ENCODE measurements around the gene LARGE2.

The LARGE2 gene

DNA sequence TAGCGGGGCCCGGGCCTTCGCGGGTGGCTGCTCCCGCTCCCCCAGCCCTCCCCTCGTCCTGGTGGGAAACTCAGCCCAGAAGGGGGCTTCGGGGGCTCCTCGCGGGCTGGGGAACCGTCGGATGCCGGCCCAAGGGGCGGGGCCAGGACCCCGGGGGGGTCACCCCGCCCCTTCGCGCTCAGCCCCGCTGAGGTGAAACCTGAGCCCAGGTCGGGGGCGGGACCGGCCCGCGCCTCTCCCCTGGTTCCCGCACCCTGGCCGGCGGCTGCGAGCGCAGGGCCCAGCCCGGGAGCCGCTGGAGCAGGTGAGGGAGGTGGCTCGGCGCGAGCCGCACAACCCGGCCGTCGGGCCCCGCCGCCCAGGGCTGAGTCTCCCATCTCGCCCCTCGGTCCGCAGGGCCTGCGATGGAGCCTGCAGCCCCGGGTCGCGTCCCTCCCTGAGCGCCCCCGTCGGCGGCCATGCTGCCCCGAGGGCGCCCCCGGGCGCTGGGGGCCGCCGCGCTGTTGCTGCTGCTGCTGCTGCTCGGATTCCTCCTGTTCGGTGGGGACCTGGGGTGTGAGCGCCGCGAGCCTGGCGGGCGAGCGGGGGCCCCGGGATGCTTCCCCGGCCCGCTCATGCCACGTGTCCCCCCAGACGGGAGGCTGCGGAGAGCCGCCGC lies at the start of gene LARGE2:
Gene LARGE2 (plus strand): TSS at position 232 of the 658 bp plus-strand sequence. CDS start 227 bp downstream, at position 459.
- Mint-ChIP-seq H3K27me3 (no peaks in the 10 kb centered on the region), H3K27ac (peak within 1 kb of the TSS; percentile 83), H3K9me3 (no peaks in the 10 kb centered on the region), H3K4me3 (peak within 1 kb of the TSS; percentile 96), H3K4me1 (peaks cover 42% of the 10 kb centered on the region), H3K36me3 (peaks cover 11% of the 10 kb centered on the region)
- ATAC-seq (ENCODE audit: low read depth) (peak; percentile 11), DNase-seq (ENCODE audit: low spot score in 2 of 2) (peak in 1 of 2 donors; percentile 54)

DNA sequence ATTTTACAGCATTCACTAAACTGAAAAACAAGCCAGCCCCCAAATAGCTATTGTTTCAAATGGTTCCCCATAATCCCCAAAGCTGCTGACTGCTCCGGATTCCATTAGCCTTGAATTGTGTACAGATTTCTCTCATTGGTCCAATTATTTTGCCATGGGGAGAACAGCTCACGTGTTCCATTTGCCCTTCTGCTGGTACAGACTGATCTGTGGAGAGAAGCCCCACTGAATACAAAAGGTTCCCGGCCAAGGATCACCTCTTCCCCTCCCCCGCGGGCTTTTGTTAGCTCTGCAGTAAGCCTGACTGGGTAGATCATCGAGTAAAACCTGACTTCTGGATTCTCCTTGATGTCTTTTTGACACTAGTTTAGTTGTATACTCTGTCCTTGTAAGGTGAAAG lies 46.1 kb upstream of the LARGE2 start:
- no peak overlapping the region for H3K4me3 Mint-ChIP-seq
- no peaks in the 10 kb centered on the region for H3K27me3 Mint-ChIP-seq
- peaks cover 2% of the 10 kb centered on the region for H3K4me1 Mint-ChIP-seq
- peaks cover 44% of the 10 kb centered on the region for H3K36me3 Mint-ChIP-seq
- H3K27ac Mint-ChIP-seq = no peak overlapping the region
- H3K9me3 Mint-ChIP-seq = no peaks in the 10 kb centered on the region
- ATAC-seq (ENCODE audit: low read depth) (no peak), DNase-seq (ENCODE audit: low spot score in 2 of 2) (no peak)

DNA sequence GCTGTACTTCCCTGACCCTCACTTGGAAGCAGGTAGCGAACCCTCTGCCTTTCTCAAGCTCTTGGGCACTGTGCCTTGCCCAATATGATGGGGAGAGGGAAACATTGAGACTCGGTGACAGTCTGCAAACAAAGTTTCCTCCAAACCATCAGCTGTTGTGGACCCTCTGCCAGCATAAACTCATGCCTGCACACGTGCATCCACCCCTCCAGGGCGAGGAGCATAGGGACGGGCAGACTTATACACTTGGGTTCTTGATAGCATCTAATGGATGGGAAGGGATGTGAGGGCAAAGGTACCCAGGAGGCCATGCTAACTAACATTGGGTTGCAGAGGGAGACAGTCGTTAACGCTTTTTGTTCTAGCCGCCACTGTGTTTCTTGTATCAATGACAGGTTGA lies 45.2 kb upstream of the LARGE2 start:
- Mint-ChIP-seq H3K4me1 (peaks cover 2% of the 10 kb centered on the region), H3K9me3 (no peaks in the 10 kb centered on the region), H3K4me3 (no peak overlapping the region), H3K27me3 (no peaks in the 10 kb centered on the region), H3K27ac (no peak overlapping the region), H3K36me3 (peaks cover 43% of the 10 kb centered on the region)
- ATAC-seq (ENCODE audit: low read depth) = no peak
- DNase-seq (ENCODE audit: low spot score in 2 of 2) = no peak

DNA sequence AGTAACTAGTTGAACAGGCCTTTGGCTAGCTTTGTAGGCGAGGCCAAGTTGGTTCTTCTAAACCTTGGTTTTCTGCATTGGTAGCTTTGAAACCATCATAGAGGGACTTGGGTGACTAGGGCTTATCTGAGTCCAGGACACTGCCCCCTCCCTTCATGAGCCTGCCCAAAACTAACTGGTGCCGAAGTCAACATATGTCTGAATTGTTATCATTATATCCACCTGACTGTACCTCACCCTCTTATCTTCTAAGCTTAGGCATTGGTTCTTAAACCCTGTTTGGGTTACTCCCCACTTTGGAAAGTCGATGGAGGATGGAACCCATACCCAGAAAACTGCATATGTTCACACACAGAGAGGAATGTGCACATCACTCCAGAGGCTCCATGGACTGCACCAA lies 44.6 kb upstream of the LARGE2 start:
- no peak overlapping the region for H3K27ac Mint-ChIP-seq
- H3K4me1 Mint-ChIP-seq = peaks cover 2% of the 10 kb centered on the region
- H3K27me3 Mint-ChIP-seq = no peaks in the 10 kb centered on the region
- DNase-seq (ENCODE audit: low spot score in 2 of 2) (no peak), ATAC-seq (ENCODE audit: low read depth) (no peak)
- H3K36me3 Mint-ChIP-seq = peaks cover 46% of the 10 kb centered on the region
- no peaks in the 10 kb centered on the region for H3K9me3 Mint-ChIP-seq
- H3K4me3 Mint-ChIP-seq = no peak overlapping the region

DNA sequence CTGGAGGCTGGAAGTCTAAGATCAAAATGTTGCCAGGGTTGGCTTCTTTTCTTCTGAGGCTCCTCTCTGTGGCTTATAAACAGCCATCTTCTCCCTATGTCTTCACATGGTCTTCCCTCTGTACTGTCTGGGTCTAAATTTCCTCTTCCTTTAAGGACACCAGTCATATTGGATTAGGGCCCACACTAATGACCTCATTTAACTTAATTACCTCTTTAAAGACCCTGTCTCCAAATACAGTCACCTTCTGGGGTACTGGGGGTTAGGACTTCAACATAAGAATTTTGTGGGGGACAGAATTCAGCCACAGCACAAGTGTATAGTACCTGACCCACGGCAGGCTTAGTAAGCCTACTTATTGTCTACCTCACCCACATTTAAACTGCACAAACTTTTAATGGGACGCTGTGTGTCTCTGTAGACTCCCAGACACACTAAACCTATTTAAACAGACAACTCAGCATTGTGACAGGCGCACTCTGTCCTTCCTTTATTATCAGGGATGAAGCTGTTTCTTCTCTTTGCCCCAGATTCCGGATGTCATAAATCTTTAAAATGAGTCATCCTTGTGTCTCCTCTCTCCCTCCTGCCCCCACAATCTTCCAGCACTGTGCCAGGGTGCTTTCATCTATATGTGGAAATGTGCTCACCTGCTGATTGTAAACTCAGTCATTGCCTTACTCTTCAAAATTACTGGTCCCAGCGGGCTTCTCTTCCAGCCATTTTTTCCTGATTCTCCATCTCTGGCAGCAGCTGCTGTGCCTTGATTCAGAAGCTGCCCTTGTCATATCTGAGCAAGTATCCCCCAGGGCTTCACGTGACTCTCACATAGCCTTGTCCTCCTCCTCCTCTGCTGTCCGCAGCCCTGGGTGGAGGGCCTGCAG lies 42.4 kb upstream of the LARGE2 start:
- H3K9me3 Mint-ChIP-seq = no peaks in the 10 kb centered on the region
- DNase-seq (ENCODE audit: low spot score in 2 of 2) (no peak), ATAC-seq (ENCODE audit: low read depth) (no peak)
- no peak overlapping the region for H3K4me3 Mint-ChIP-seq
- H3K4me1 Mint-ChIP-seq = peaks cover 12% of the 10 kb centered on the region
- H3K27me3 Mint-ChIP-seq = no peaks in the 10 kb centered on the region
- H3K27ac Mint-ChIP-seq = no peak overlapping the region
- peaks cover 39% of the 10 kb centered on the region for H3K36me3 Mint-ChIP-seq

DNA sequence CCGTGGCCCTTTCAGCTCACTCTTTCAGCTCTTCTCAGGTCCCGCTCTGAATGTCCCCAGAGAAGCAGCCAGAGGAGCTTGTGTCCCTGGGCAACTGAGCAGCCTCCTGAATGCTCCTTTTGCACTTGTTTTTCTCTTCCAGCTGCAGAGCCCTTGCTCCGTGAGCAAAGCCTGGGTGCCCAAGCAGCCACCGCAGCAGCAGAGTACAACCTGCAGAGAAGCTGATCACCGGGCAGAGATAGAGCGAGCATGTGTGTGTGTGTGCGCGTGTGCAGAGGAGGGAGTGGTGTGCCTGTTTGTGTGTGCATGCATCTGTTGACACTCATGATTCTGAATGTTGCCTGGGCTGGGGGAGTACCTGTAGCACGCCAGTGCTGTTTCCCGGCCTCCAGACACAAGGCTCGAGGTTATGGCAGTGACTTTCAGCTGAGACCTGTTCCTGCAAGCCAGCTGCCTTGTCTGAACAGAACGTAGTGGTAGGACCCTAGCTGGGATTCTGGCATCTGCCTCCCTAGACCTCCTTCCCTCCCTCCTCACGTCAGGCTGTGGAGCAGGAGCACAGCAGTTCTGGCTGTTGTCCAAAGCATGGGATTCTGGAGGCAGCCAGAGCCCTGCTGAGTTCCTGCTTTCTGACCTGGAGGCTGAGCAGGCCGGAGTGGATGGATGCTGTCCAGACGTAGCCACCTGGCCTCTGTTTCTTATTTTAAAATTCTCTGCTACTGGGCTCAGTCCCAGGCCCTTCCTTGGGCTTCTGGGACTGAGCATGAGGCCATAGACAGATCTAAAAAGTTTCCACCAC lies 41.5 kb upstream of the LARGE2 start:
- H3K27ac Mint-ChIP-seq = no peak overlapping the region
- peaks cover 13% of the 10 kb centered on the region for H3K4me1 Mint-ChIP-seq

DNA sequence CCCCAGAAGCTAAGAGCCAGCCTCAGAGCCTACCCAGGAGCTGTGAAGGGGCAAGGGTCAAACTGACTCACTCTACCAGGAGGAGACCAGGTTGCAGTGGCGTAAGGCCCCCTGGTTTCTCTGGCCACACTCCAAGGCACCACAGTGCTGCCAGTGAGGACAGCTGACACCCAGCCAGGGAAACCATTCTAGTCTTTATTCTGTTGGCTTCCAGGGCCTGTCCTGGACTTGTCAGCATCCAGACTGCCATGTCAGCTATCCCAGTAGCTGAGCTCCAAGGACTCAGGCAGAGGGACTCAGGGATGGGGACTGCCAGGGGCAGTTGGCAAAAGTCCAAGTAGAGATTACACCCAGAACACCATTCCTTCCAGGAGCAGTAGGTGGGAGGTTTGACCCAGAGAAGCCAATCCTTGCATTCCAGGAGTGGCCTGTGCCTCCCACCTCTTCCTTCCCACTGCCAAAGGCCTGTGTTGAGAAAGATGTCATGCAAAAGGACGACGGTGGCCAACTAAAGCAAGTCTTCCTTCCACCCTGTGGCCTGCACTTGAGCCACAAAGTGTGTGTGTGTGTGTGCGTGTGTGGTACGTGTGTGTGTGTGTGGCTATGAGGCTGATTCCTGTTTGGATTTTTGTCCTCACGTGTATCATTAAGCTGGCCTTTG lies 40.6 kb upstream of the LARGE2 start:
- H3K27ac Mint-ChIP-seq = no peak overlapping the region
- DNase-seq (ENCODE audit: low spot score in 2 of 2) (no peak), ATAC-seq (ENCODE audit: low read depth) (no peak)
- no peaks in the 10 kb centered on the region for H3K27me3 Mint-ChIP-seq
- H3K4me3 Mint-ChIP-seq = no peak overlapping the region
- H3K36me3 Mint-ChIP-seq = peaks cover 33% of the 10 kb centered on the region
- H3K4me1 Mint-ChIP-seq = peaks cover 13% of the 10 kb centered on the region
- no peaks in the 10 kb centered on the region for H3K9me3 Mint-ChIP-seq

More for the DNA sequence above, 41.5 kb upstream of the LARGE2 start:
- Mint-ChIP-seq H3K27me3 (no peaks in the 10 kb centered on the region), H3K4me3 (no peak overlapping the region), H3K36me3 (peaks cover 35% of the 10 kb centered on the region), H3K9me3 (no peaks in the 10 kb centered on the region)
- DNase-seq (ENCODE audit: low spot score in 2 of 2) = no peak
- no peak for ATAC-seq (ENCODE audit: low read depth)

DNA sequence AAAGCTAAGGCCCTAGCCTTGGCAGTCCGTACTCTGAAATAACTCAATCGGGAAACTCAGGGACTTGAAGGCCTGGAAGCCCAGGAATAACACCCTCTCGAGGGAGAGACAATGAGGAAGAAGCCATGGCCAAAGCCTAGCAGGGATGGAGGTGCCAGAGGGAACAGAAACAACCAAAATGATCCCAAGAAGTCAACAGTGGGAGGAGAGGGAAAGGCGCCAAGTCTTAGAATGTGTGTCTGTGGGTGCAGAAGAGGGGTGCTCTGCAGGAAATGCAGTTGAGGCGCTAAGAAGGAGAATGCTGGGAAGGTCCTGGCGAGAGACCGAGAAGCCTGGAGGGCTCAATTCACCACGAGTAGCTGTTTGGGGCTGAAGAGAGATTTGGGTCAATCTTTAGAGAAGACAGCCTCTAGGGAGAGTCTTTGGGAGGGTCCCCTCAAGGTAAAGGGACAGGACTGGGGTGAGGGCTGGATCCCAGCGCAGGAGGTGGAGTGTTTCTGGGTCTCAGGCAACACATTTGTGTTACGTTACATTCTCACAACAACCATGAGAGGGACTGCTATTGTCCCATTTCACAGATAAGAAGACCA lies 37.8 kb upstream of the LARGE2 start:
- Mint-ChIP-seq H3K9me3 (no peaks in the 10 kb centered on the region), H3K4me1 (peaks cover 15% of the 10 kb centered on the region), H3K27ac (no peak overlapping the region), H3K4me3 (peak overlapping the region; percentile 70), H3K27me3 (no peaks in the 10 kb centered on the region), H3K36me3 (peaks cover 21% of the 10 kb centered on the region)
- DNase-seq (ENCODE audit: low spot score in 2 of 2) = no peak
- no peak for ATAC-seq (ENCODE audit: low read depth)

DNA sequence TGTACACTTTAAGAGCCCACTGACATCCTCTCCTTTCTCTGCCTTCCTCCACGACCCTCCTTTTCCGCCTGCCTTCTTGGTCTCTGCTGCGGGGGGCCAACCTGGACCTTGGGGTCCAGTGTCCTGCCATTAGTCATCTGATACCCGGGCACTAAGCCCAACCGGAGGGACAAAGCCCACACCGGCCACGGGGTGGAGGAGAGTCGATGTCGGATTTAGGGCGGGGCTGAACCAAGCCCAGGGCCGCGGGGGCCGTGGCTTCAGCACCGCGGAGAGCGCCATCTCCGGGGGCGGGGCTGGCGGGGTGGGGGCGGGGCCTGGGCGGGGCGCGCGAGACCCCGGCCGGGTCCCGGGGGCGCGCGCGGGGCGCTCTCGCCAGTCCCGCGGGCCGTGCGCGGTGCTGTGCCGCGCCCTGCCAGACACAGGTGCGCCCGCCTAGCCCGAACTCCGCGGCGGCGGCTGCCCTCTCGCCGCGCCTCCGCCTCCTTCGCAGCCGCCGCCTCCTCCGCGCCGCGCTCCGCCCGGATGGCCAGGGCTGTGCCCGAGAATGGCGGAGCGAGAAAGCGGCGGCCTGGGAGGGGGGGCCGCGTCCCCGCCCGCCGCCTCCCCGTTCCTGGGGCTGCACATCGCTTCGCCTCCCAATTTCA lies 37.1 kb upstream of the LARGE2 start, which contains the start of gene MAPK8IP1:
Gene MAPK8IP1 (plus strand): TSS at position 378 of the 647 bp plus-strand sequence. CDS start 170 bp downstream, at position 548.
- no peaks in the 10 kb centered on the region for H3K9me3 Mint-ChIP-seq
- peaks cover 15% of the 10 kb centered on the region for H3K4me1 Mint-ChIP-seq
- peak; percentile 52 to 72 for DNase-seq (ENCODE audit: low spot score in 2 of 2)
- H3K36me3 Mint-ChIP-seq = peaks cover 16% of the 10 kb centered on the region
- peak within 1 kb of the TSS; percentile 70 for H3K4me3 Mint-ChIP-seq
- H3K27ac Mint-ChIP-seq = no peak within 1 kb of the TSS
- ATAC-seq (ENCODE audit: low read depth) = peak; percentile 83
- peaks cover 1% of the 10 kb centered on the region for H3K27me3 Mint-ChIP-seq

DNA sequence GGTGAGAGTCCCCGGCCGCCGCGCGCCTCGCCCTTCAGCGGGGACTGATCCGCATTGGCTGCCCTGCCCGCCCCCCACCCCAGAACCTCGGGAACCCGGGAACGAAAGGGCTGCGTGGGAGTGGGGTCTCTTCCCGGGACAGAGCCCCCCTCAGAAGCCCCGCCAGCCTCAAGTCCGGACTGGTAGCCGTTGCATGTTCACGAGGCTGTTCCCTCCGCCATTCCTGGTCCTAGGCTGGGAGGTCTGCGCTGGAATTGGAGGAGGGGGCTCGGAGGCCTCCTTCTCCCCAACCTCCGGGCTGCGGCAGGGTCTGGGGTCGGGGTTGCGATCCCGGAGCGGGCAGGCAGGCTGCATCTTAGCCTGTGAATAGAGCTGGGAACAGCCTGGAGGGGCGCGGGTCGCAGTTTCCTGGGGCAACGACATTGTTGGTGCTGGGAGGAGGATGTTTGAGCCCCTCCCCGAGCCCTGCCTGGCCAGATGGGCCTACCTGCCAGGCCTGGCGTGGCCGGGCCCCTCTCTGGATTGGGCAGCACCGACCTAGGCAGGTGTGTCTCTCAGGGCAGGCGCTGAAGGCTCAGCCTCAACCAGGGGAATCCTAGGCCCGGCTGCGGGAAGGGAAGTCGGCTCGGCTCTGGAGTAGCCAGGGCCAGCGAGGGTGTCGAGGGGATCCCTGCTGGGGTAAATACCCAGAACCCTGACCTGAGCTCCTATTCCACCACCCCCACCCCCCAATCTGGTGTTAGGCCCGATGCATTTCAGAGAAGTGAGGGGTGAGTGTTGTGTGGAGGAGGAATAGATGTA lies 36.3 kb upstream of the LARGE2 start:
- DNase-seq (ENCODE audit: low spot score in 2 of 2) = no peak
- Mint-ChIP-seq H3K4me3 (peak overlapping the region; percentile 50), H3K36me3 (peaks cover 9% of the 10 kb centered on the region), H3K4me1 (peaks cover 15% of the 10 kb centered on the region), H3K27ac (no peak overlapping the region), H3K27me3 (peaks cover 2% of the 10 kb centered on the region), H3K9me3 (no peaks in the 10 kb centered on the region)
- ATAC-seq (ENCODE audit: low read depth) = no peak

DNA sequence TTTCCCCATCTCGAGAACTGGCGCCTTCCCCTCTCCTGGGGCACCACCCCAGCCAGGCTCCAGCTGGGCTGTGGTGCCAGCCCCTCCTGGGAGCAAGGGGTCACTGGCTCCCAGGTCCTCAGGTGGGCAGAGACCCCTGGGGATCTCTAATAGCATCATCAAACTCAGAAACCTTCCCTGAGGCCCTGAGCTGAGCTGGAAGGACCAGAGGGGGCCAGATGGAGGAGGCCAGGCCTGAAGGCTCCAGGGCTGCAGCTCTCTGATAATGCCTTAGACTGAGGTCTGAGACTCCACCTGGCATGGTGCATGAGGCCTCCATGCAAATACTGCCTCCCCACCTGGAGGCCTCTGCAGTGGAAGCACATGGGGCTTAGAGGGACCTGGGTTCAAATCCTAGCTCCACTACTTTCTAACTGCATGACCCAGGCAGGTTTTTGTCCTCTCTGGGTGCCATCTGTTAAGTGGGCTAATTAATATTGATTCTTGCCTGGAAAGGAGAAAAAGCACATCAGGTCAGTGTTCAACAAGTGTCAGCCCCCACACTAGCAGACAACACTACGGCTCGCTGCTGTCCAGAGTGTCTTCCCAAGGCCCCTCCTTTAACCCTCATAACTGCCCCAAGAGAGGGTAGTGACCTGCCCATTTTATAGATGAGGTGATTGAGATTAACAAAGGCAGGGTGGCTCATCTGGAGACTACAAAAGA lies 35.5 kb upstream of the LARGE2 start:
- Mint-ChIP-seq H3K27ac (no peak overlapping the region), H3K4me1 (peaks cover 15% of the 10 kb centered on the region), H3K4me3 (no peak overlapping the region), H3K36me3 (peaks cover 7% of the 10 kb centered on the region), H3K27me3 (peaks cover 2% of the 10 kb centered on the region), H3K9me3 (no peaks in the 10 kb centered on the region)
- DNase-seq (ENCODE audit: low spot score in 2 of 2) = no peak
- ATAC-seq (ENCODE audit: low read depth) = no peak

DNA sequence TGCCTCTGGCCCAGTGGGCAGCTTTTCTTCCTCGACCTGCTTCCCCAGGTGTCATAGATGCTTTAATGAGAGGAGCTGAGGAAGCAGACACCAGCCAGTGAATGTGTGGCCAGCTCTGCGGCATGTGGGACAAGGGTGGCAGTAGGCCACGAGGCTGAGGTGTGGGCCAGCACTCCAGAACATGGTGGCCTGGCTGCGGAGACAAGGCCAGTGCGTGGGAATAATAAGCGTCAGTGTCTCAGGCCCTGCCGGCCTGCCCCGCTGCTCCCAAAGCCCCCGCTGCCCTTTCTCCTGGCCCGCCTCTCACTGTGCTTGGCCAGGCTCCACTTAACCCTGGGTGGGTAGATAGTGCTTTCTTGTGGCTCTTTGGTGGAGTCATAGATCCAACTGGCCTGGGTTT lies 34.9 kb upstream of the LARGE2 start:
- H3K4me3 Mint-ChIP-seq = no peak overlapping the region
- no peak for DNase-seq (ENCODE audit: low spot score in 2 of 2)
- ATAC-seq (ENCODE audit: low read depth) = no peak
- peaks cover 2% of the 10 kb centered on the region for H3K27me3 Mint-ChIP-seq
- peaks cover 4% of the 10 kb centered on the region for H3K36me3 Mint-ChIP-seq
- no peak overlapping the region for H3K27ac Mint-ChIP-seq
- no peaks in the 10 kb centered on the region for H3K9me3 Mint-ChIP-seq
- peaks cover 15% of the 10 kb centered on the region for H3K4me1 Mint-ChIP-seq
